Dermis blood vessel endothelial cell (primary cell): Measurements from ENCODE around the gene PLEKHS1. TPM values are rescaled to one million over a fixed set of nuclear protein-coding genes. Genes with fewer than 3 reads are reported as not detected.

Experiments
- DNase-seq: peaks from one replicate; pipeline ENCODE4 v3.0.0; 2010
- total RNA-seq: library from RNA; depleted of rRNA; stranded (reverse); fragments of >200 nt; gene quantifications from 2 replicates; pipeline ENCODE4 v1.2.3, GENCODE V29; 2014

Gene PLEKHS1
- total RNA-seq, result not detected in 2 replicates

GRCh38 chr10:113751181-113751732 is at the start of gene PLEKHS1:
Gene PLEKHS1, plus strand, starts transcription at chr10:113751682. Its CDS starts 3,596 bp downstream, at chr10:113755278.
- no peak for DNase-seq

GRCh38 chr10:113704637-113705343 is 46.7 kb upstream of the PLEKHS1 start:
- peak; percentile 74 for DNase-seq

- DNase-seq, result no peak
These were observed 46.2 kb upstream of the PLEKHS1 start for GRCh38 chr10:113705344-113705652.

- peak; percentile 20 for DNase-seq
These were observed 44.9 kb upstream of the PLEKHS1 start for GRCh38 chr10:113706623-113707022.

- no peak for DNase-seq
These were observed 42.8 kb upstream of the PLEKHS1 start for GRCh38 chr10:113708640-113709039.

- DNase-seq, result peak; percentile 50
These were observed 42.2 kb upstream of the PLEKHS1 start for GRCh38 chr10:113709221-113709838.

- DNase-seq, result no peak
These were observed 40.3 kb upstream of the PLEKHS1 start for GRCh38 chr10:113711142-113711541.

GRCh38 chr10:113712024-113712423 is 39.5 kb upstream of the PLEKHS1 start:
- no peak for DNase-seq

- DNase-seq, result no peak
These were observed 38.5 kb upstream of the PLEKHS1 start for GRCh38 chr10:113712755-113713639.

GRCh38 chr10:113713640-113713982 is 37.9 kb upstream of the PLEKHS1 start:
- no peak for DNase-seq

GRCh38 chr10:113716109-113716910 is 35.2 kb upstream of the PLEKHS1 start:
- no peak for DNase-seq

- no peak for DNase-seq
These were observed 32.3 kb upstream of the PLEKHS1 start for GRCh38 chr10:113718969-113719822.

- DNase-seq, result no peak
These were observed 31.1 kb upstream of the PLEKHS1 start for GRCh38 chr10:113720386-113720785.

- DNase-seq, result no peak
These were observed 19.2 kb upstream of the PLEKHS1 start for GRCh38 chr10:113732160-113732881.

GRCh38 chr10:113732966-113733365 is 18.5 kb upstream of the PLEKHS1 start:
- no peak for DNase-seq

- no peak for DNase-seq
These were observed 17.8 kb upstream of the PLEKHS1 start for GRCh38 chr10:113733635-113734034.

GRCh38 chr10:113735913-113736312 is 15.6 kb upstream of the PLEKHS1 start:
- DNase-seq, result no peak

- no peak for DNase-seq
These were observed 14.9 kb upstream of the PLEKHS1 start for GRCh38 chr10:113736576-113736975.

GRCh38 chr10:113739031-113739430 is 12.5 kb upstream of the PLEKHS1 start:
- DNase-seq, result no peak

GRCh38 chr10:113739577-113739976 is 11.9 kb upstream of the PLEKHS1 start:
- no peak for DNase-seq

GRCh38 chr10:113740850-113741249 is 10.6 kb upstream of the PLEKHS1 start:
- DNase-seq, result no peak
